GM23248 (cell line): Measurements from ENCODE around the gene NR4A3. TPM values are rescaled to one million over a fixed set of nuclear protein-coding genes. Genes with fewer than 3 reads are reported as not detected.

Source experiments
- DNase-seq: peaks from one replicate; pipeline ENCODE4 v3.0.0-alpha.2; 2015
- H2AFZ ChIP-seq: fragments of 200-600 bp; sonication (generic); 2 replicates; pipeline ENCODE4 v1.6.1; 2016; ENCODE audit warnings: antibody characterized with exemption
- H3F3A ChIP-seq: fragments of 200-600 bp; sonication (generic); 2 replicates; pipeline ENCODE4 v1.6.1; 2016; ENCODE audit warnings: mild to moderate bottlenecking, antibody characterized with exemption, mixed run types; ENCODE audit not compliant: insufficient read depth
- H3K27ac ChIP-seq: fragments of 200-600 bp; sonication (generic); 2 replicates; pipeline ENCODE4 v1.5.1; 2016; ENCODE audit warnings: mild to moderate bottlenecking
- H3K27me3 ChIP-seq: fragments of 200-600 bp; sonication (generic); replicated peaks from 2 replicates; pipeline ENCODE4 v1.6.1; 2016; ENCODE audit warnings: mild to moderate bottlenecking; ENCODE audit not compliant: insufficient read depth
- H3K36me3 ChIP-seq: fragments of 200-600 bp; sonication (generic); 2 replicates; pipeline ENCODE4 v1.6.1; 2016; ENCODE audit warnings: low read depth, mild to moderate bottlenecking
- H3K4me1 ChIP-seq: fragments of 200-600 bp; sonication (generic); 2 replicates; pipeline ENCODE4 v1.6.1; 2016; ENCODE audit warnings: mild to moderate bottlenecking; ENCODE audit not compliant: insufficient read depth
- H3K4me2 ChIP-seq: fragments of 200-600 bp; sonication (generic); one replicate; pipeline ENCODE4 v1.6.1; 2016; ENCODE audit warnings: mild to moderate bottlenecking; ENCODE audit not compliant: unreplicated experiment
- H3K4me3 ChIP-seq: fragments of 200-600 bp; sonication (generic); 2 replicates; pipeline ENCODE4 v1.5.1; 2016; ENCODE audit warnings: mild to moderate bottlenecking
- H3K79me2 ChIP-seq: fragments of 200-600 bp; sonication (generic); 2 replicates; pipeline ENCODE4 v1.6.1; 2016; ENCODE audit warnings: mild to moderate bottlenecking; ENCODE audit not compliant: insufficient read depth
- H3K9ac ChIP-seq: fragments of 200-600 bp; sonication (generic); 2 replicates; pipeline ENCODE4 v1.6.1; 2016; ENCODE audit warnings: mild to moderate bottlenecking
- H3K9me2 ChIP-seq: fragments of 200-600 bp; sonication (generic); 2 replicates; pipeline ENCODE4 v1.6.1; 2016; ENCODE audit warnings: mixed run types, mild to moderate bottlenecking, moderate library complexity; ENCODE audit not compliant: insufficient read depth
- H3K9me3 ChIP-seq: fragments of 200-600 bp; sonication (generic); one replicate; pipeline ENCODE4 v1.6.1; 2017; ENCODE audit warnings: low read depth
- H4K20me1 ChIP-seq: fragments of 200-600 bp; sonication (generic); 2 replicates; pipeline ENCODE4 v1.6.0; 2016; ENCODE audit not compliant: insufficient read depth
- EZH2 ChIP-seq: fragments of 200-600 bp; sonication (generic); IDR thresholded peaks from 2 replicates; pipeline ENCODE4 v1.6.1; 2018; ENCODE audit warnings: antibody characterized with exemption, mild to moderate bottlenecking; ENCODE audit not compliant: insufficient read depth, poor library complexity, severe bottlenecking
- EZH2phosphoT487 ChIP-seq: fragments of 200-600 bp; sonication (generic); IDR thresholded peaks from 2 replicates; pipeline ENCODE4 v1.6.1; 2018; ENCODE audit warnings: antibody characterized with exemption, moderate library complexity, mild to moderate bottlenecking, low read depth; ENCODE audit not compliant: insufficient read depth
- WGBS, 2 experiments: methylation state at CpG; one replicate each; pipeline ENCODE4 v1.1.6; 2015 to 2017; ENCODE audit warnings: low lambda C conversion rate in 2 of 2, low coverage in 1 of 2; ENCODE audit errors: missing lambda C conversion rate in 2 of 2; 5-methylcytosine and 5-hydroxymethylcytosine counted together
- in situ Hi-C: fragments of 300-500 bp; cut with MboI; formaldehyde crosslinking; loops from 2 replicates; pipeline ENCODE4 v1.15.0; 2020
- polyA plus RNA-seq: library from polyadenylated mRNA; unstranded; fragments of >200 nt; fragmentation: Nextera tagmentation; extraction: Ambion mirVana; gene quantifications from 2 replicates; pipeline ENCODE4 v1.2.1, GENCODE V29; 2016
- total RNA-seq: library from RNA; depleted of rRNA; stranded (reverse); fragments of >200 nt; shearing (Covaris generic); gene quantifications from 2 replicates; pipeline ENCODE4 v1.2.3, GENCODE V29; 2014

NR4A3 gene
- total and polyA plus RNA-seq, 2 experiments from 2014 or later: 1.0 to 1.4 TPM

DNA sequence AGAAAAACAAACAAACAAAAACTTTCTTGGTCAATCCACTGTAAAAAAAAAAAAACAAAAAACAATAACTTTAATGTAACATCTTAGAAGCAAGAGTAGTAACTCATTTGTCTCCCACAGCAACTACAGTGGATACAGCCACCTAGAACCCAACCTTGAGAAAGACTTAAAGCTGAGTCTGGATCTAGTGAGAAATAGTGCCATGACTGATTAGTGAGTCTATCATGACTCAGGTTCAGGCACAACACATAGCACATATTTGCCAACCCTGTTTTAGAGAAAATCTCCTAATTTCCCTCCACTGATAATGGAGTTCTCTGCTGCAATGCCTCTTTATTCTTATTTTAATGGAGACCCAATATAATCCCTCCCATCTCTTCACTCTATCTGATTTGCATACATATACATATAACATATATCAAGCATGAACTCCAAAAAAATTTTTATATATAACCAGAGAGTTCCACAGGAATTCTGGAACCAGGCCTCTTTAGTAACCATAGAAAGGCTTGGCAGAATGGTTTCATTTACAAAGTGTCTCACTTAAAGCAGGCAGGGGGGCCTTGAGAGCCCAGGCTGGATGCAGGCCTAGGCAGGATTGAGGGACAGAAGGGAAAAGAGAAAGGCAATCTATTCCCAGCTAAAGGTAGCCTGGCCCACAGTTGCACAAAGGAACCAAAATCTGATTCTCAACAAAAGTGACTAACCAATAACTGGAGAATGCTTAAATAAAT is 11.9 kb upstream of the NR4A3 start:
- Histone ChIP-seq H3K79me2 (peaks cover 22% of the 10 kb centered on the region), H3K9me2 (no peaks in the 10 kb centered on the region), H3K27ac (0 out of 2 replicates have a peak overlapping the region, but pooled peaks have one; percentile 1), H3K27me3 (no peaks in the 10 kb centered on the region), H3K4me3 (no peak overlapping the region), H3K9ac (no peak overlapping the region), H3K36me3 (no peaks in the 10 kb centered on the region), H2AFZ (no peak overlapping the region), H3K4me2 (no peak overlapping the region), H3K9me3 (no peaks in the 10 kb centered on the region), H3K4me1 (peaks cover 16% of the 10 kb centered on the region; the same call in 1 of the 2 replicates), H4K20me1 (no peaks in the 10 kb centered on the region), H3F3A (peaks cover 13% of the 10 kb centered on the region; the same call in 1 of the 2 replicates)
- peak; percentile 64 for DNase-seq
- in situ Hi-C loops: loop anchor here (10.0 kb wide), 1 partner anchor 535 kb away; no protein-coding TSS in a partner anchor
- TF ChIP-seq EZH2 (no peak), EZH2phosphoT487 (no peak)

DNA sequence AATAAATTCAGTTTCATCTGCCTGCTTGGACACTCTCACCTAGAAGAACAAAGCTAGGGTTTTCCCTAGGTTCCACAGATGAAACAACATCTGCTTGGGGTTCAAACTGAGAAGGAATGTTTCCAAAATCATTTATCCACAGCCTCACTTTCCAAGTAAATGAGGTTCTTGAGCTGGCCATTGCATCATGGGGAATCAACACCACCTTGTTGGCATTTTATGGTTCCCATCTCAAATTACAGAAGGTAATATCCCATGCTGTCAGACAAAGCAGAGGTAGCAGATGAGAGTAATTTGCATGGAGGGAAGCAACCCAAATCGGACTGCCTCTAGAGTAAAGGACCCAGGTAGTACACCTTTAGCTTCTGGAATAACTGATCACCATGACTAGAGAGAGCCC is 10.5 kb upstream of the NR4A3 start:
- 0 to 5% methylated on average over 1 of the region's 1 CpG for WGBS, 2 experiments
- H3K9me3 ChIP-seq: no peaks in the 10 kb centered on the region
- no peak overlapping the region for H3K4me2 ChIP-seq
- no peak overlapping the region for H3K4me3 ChIP-seq
- no peaks in the 10 kb centered on the region for H4K20me1 ChIP-seq
- no peak for TF ChIP-seq EZH2
- no peak for TF ChIP-seq EZH2phosphoT487
- H3K9me2 ChIP-seq: no peaks in the 10 kb centered on the region
- H3K27ac ChIP-seq: no peak overlapping the region
- peaks cover 16% of the 10 kb centered on the region; the same call in 1 of the 2 replicates for H3K4me1 ChIP-seq
- peaks cover 22% of the 10 kb centered on the region for H3K79me2 ChIP-seq
- no peak for DNase-seq
- H3K36me3 ChIP-seq: no peaks in the 10 kb centered on the region
- H3K9ac ChIP-seq: no peak overlapping the region
- H2AFZ ChIP-seq: no peak overlapping the region
- in situ Hi-C loops: no loop called here
- no peaks in the 10 kb centered on the region for H3K27me3 ChIP-seq
- peaks cover 13% of the 10 kb centered on the region; the same call in 1 of the 2 replicates for H3F3A ChIP-seq

DNA sequence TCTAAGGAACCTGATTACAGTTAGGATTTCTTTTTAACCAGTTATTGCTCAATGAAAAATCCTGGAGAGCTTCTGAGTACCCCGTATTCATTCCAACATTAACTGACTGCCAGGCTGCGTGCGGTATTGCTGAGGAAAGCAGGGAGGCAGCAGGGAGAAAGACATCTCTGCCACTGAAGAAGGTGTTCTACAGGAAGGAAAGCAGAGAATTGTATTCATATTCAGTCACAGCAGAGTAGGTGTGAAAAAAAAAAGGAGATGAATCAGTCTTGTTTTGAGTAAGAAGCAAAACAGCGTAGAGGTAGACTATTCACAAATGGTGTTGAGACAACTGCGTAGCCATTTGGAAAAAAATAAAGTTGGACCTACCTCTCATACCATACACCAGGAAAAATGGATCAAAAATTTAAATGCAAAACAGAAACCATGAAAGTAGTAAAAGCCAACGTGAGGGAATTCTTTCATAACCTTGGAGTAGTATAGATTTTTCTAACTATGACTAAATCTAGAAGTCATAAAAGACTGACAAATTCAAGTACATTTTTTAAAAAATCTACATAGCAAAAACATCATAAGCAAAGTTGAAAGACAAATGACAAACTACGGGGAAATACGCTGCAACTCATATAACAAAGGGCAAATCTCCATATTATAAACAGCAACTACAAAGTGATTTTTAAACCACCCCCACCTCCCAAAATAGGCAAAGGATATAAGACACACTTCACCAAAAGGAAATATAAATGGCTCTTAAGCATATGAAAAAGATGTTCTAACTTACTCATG is 9.9 kb upstream of the NR4A3 start:
- Histone ChIP-seq H3K9me3 (no peaks in the 10 kb centered on the region), H3K27ac (no peak overlapping the region), H3K9me2 (no peaks in the 10 kb centered on the region), H3K79me2 (peaks cover 24% of the 10 kb centered on the region), H2AFZ (no peak overlapping the region), H3K36me3 (no peaks in the 10 kb centered on the region), H3F3A (peaks cover 13% of the 10 kb centered on the region; the same call in 1 of the 2 replicates), H3K9ac (no peak overlapping the region), H3K4me3 (no peak overlapping the region), H4K20me1 (no peaks in the 10 kb centered on the region), H3K4me2 (no peak overlapping the region), H3K4me1 (peaks cover 16% of the 10 kb centered on the region; the same call in 1 of the 2 replicates), H3K27me3 (no peaks in the 10 kb centered on the region)
- TF ChIP-seq EZH2phosphoT487 (no peak), EZH2 (no peak)
- 98% methylated on average over 8 of the region's 8 CpGs for WGBS, 2 experiments
- in situ Hi-C loops: no loop called here
- DNase-seq: no peak

DNA sequence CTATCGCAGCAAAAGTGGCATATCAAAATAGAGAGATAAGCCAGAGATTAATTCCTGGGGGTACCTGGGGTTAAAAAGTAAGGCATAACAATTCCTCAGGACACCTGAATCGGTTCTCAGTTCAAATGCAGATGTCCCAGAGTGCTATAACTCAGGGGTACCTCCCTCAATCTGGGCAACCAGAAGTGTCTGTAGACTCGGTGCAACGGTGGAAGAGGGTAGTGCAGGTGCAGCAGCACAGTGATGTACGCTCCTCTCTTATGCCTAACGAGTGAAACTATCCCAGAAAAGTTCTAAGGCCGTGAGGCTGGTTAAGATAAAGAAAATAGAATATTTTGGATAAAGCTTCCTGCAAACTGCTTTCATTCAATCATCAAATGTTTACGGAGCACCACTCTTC is 7.9 kb upstream of the NR4A3 start:
- peaks cover 36% of the 10 kb centered on the region for H3K79me2 ChIP-seq
- H3K4me1 ChIP-seq: peaks cover 14% of the 10 kb centered on the region
- no peak overlapping the region for H2AFZ ChIP-seq
- H3K9me3 ChIP-seq: no peaks in the 10 kb centered on the region
- no peaks in the 10 kb centered on the region for H4K20me1 ChIP-seq
- DNase-seq: no peak
- no peak overlapping the region for H3K27ac ChIP-seq
- H3K4me3 ChIP-seq: no peak overlapping the region
- no peaks in the 10 kb centered on the region for H3K9me2 ChIP-seq
- TF ChIP-seq EZH2phosphoT487: no peak
- no peak overlapping the region for H3K9ac ChIP-seq
- H3K36me3 ChIP-seq: no peaks in the 10 kb centered on the region
- in situ Hi-C loops: no loop called here
- peaks cover 18% of the 10 kb centered on the region for H3F3A ChIP-seq
- 85 to 89% methylated on average over 8 of the region's 8 CpGs for WGBS, 2 experiments
- H3K4me2 ChIP-seq: no peak overlapping the region
- H3K27me3 ChIP-seq: no peaks in the 10 kb centered on the region
